Upper lobe of left lung (tissue), 6 donors: ENCODE measurements around the gene GREB1L. TPM values are rescaled to one million over a fixed set of nuclear protein-coding genes. Genes with fewer than 3 reads are reported as not detected.

Source experiments
- ATAC-seq, 2 donors: fragments of 200-7000 bp; cut with Tn5 transposase; one replicate each; pipeline ENCODE4 v1.9.1; 2022; ENCODE audit warnings: mild to moderate bottlenecking in 2 of 2, moderate library complexity in 2 of 2; ENCODE audit not compliant: low FRiP score in 2 of 2
- DNase-seq, 2 donors: peaks; one replicate each; pipeline ENCODE4 v3.0.0-alpha.2; 2019 to 2020
- H3K27ac ChIP-seq, 4 donors: fragments of 200-600 bp; sonication (generic); one replicate each; pipeline ENCODE4 v1.5.1; 2016 to 2019
- H3K27me3 ChIP-seq, 4 donors: fragments of 200-600 bp; sonication (generic); one replicate each; pipeline ENCODE4 v1.5.1; 2017 to 2019
- H3K36me3 ChIP-seq, 4 donors: fragments of 200-600 bp; sonication (generic); one replicate each; pipeline ENCODE4 v1.5.1; 2016 to 2019
- H3K4me1 ChIP-seq, 4 donors: fragments of 200-600 bp; sonication (generic); one replicate each; pipeline ENCODE4 v1.5.1; 2018 to 2019
- H3K4me3 ChIP-seq, 4 donors: fragments of 200-600 bp; sonication (generic); one replicate each; pipeline ENCODE4 v1.5.1; 2017 to 2019; ENCODE audit warnings: mild to moderate bottlenecking in 2 of 4, moderate library complexity in 1 of 4
- H3K9me3 ChIP-seq, 4 donors: fragments of 200-600 bp; sonication (generic); one replicate each; pipeline ENCODE4 v1.5.1; 2018 to 2019
- CTCF ChIP-seq, 6 experiments: fragments of 450-650 bp in 4 of 6; fragments of 200-600 bp in 2 of 6; sonication (generic) in 2 of 6; IDR thresholded peaks; one replicate each; pipeline ENCODE4 v1.5.1; 2016 to 2019; ENCODE audit warnings: antibody characterized with exemption in 6 of 6
- EP300 ChIP-seq, 4 donors: sonication (generic); formaldehyde crosslinking; IDR thresholded peaks; one replicate each; pipeline ENCODE4 v1.5.1; 2017; ENCODE audit warnings: antibody characterized with exemption in 4 of 4, control low read depth in 2 of 4
- POLR2A ChIP-seq, 4 donors: fragments of 450-650 bp; IDR thresholded peaks; one replicate each; pipeline ENCODE4 v1.5.1; 2016 to 2017; ENCODE audit warnings: antibody characterized with exemption in 4 of 4, mild to moderate bottlenecking in 2 of 4
- POLR2AphosphoS5 ChIP-seq, 2 donors: sonication (generic); formaldehyde crosslinking; IDR thresholded peaks; one replicate each; pipeline ENCODE4 v1.5.1; 2017; ENCODE audit warnings: antibody characterized with exemption in 2 of 2
- WGBS, 2 donors: methylation state at CpG; one replicate each; pipeline ENCODE4 v1.1.5; 2017 to 2018; 5-methylcytosine and 5-hydroxymethylcytosine counted together
- total RNA-seq, 6 donors: library from RNA; depleted of rRNA in 4 of 6; stranded (reverse); fragments of >200 nt in 4 of 6; gene quantifications; one replicate each; pipeline versions ENCODE4 v1.1.0 to v1.2.1, GENCODE V29; 2016 to 2021
- donor health status: DM: no; HTN: no; CAD: no; lungs with moderate emphysema.
- donor health status: DM: no; HTN: yes; CAD: no; lungs with severe emphysema.

The GREB1L gene
- 1 to 10 TPM in 1 of 6 donors, under 1 TPM in 5; under 0.01 to 2.0 (median 0.44) TPM for total RNA-seq

DNA sequence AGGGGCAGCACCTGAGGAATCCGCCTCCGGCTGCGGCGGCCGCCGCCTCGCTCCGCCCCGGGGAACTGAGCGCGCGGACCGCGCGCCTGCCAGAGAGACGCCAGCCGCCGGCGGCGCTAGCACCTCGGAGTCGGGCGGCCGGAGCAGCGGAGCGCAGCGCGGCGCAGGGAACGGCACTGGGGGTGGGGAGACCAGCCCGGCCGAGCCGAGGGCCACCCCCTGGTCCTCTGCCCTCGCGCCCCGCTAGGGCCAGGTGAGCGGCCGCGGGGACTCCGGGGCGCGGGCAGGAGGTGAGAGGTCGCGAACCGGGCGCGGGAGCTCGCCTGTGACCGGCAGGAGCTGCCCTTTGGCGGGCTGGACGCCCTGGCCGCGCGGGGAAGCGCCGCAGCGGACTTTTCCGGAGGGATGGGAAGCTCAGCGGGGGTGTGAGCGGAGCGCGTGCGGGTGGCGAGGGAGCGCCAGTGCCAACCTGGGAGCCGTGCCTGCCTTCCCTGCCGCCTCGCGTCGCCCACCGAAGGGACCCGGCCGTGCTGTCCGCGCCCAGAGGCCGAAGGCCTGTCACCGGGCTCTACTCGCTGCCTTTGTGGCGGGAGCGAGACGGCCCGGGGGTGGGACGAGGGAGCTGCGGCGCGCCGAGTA is at the start of gene GREB1L:
TSS of gene GREB1L (plus strand) at position 92 of the 639 bp plus-strand sequence. CDS start 141,287 bp downstream, outside the sequence.
- Histone ChIP-seq H3K36me3 (no peaks in the 10 kb centered on the region), H3K27ac (peak within 1 kb of the TSS in 1 of 4 donors; percentile 49), H3K9me3 (no peaks in the 10 kb centered on the region), H3K4me1 (peaks cover 19 to 22% (median 20%) of the 10 kb centered on the region in 4 donors), H3K4me3 (peak within 1 kb of the TSS; percentile 28 to 59 (median 54)), H3K27me3 (peaks cover 0 to 25% (median 11%) of the 10 kb centered on the region in 4 donors)
- WGBS, 2 donors = 1% methylated on average over 42 of the region's 87 CpGs; no CpG with 5 or more reads in 1 of the 2 donors
- TF ChIP-seq CTCF (IDR thresholded peaks at IDR 0.05) = peak in 2 of 6 experiments; percentile 17 to 45
- no peak for TF ChIP-seq POLR2AphosphoS5 (IDR thresholded peaks at IDR 0.05)
- no peak for TF ChIP-seq EP300 (IDR thresholded peaks at IDR 0.05)
- peak in 1 of 2 donors; percentile 94 for ATAC-seq
- DNase-seq = peak in 1 of 2 donors; percentile 89

DNA sequence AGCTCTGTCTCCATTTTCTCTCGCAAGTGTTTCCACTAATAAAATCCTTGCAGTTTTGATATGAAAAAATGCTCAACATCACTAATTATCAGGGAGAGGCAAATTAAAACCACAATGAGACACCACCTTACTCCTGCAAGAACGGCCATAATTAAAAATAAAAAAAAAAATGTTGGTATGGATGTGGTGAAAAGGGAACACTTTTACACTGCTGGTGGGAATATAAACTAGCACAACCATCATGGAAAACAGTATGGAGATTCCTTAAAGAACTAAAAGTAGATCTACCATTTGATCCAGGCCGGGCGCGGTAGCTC is 49.8 kb upstream of the GREB1L start:
- DNase-seq (no peak), ATAC-seq (no peak)
- no peak overlapping the region for H3K27ac ChIP-seq
- 88 to 89% methylated on average over 5 of the region's 5 CpGs for WGBS, 2 donors
- H3K9me3 ChIP-seq = no peaks in the 10 kb centered on the region
- H3K4me3 ChIP-seq = no peak overlapping the region
- TF ChIP-seq CTCF (IDR thresholded peaks at IDR 0.05) (no peak), POLR2A (IDR thresholded peaks at IDR 0.05) (no peak), POLR2AphosphoS5 (IDR thresholded peaks at IDR 0.05) (no peak), EP300 (IDR thresholded peaks at IDR 0.05) (no peak)
- H3K36me3 ChIP-seq = no peaks in the 10 kb centered on the region
- H3K27me3 ChIP-seq = no peaks in the 10 kb centered on the region
- no peaks in the 10 kb centered on the region for H3K4me1 ChIP-seq

DNA sequence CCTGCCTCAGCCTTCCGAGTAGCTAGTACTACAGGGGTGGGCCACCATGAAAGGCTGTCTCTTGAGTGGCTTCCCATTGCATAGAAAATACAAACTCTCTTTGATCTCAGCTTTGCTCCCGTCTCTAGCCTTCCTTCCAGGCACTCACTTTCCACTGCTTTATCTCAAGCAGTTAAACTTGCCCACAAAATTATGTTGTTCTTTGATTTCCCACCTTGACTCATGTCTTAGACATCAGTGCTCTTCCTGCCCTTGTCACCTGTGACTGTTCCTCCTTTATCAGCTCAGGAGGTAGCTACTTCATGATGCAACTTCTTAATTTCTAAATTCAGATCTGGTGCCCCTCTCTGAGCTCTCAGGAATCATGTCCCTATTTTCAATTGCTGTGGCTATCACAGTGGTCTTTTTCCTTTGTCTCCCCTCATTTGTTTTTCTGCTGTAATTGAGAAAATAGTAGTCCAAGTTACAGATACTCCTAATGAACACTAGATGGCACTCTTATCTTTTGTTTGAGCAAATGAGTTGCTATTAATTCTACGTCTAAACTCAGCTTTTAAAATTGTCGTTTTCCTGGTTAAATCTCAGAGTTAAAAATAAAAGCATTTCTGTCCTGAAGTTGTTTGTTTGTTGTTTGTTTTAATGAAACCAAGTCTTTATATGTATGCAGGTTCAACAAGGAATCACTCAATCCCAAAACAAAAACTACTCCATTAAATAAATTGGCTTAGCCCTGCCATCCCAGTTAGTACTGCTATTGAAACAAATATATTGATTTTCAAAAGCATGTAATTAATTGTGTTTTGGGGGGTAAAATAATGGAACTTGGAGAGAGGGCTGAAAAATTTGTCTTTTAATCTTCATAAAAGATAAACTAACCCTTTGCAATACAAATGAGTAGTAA is 46.9 kb upstream of the GREB1L start:
- Histone ChIP-seq H3K27ac (no peak overlapping the region), H3K4me1 (no peaks in the 10 kb centered on the region), H3K27me3 (no peaks in the 10 kb centered on the region), H3K36me3 (no peaks in the 10 kb centered on the region), H3K9me3 (no peaks in the 10 kb centered on the region), H3K4me3 (no peak overlapping the region)
- ATAC-seq (peak in 1 of 2 donors; percentile 72), DNase-seq (no peak)
- 14 to 17% methylated on average over 4 of the region's 4 CpGs for WGBS, 2 donors
- peak; percentile 39 to 68 (median 62) for TF ChIP-seq CTCF (IDR thresholded peaks at IDR 0.05)
- TF ChIP-seq POLR2AphosphoS5 (IDR thresholded peaks at IDR 0.05) = no peak

DNA sequence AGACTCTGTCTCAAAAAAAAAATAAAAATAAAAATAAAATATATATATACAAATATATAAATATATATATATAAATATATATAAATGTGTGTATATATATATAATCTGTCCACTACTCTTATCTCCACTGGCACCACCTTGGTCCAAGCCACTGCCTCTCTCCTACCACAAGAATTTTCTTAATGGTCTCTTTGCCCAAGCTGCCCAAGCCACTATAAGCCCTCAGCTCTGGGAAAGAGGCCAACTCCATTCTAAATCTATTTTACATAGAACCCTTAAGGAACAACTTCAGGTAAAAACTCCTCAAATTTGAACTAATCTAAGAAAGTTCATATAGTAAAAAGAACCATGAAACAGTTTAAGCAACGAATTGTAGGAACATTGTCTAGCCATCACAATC is 45.6 kb upstream of the GREB1L start:
- TF ChIP-seq POLR2A (IDR thresholded peaks at IDR 0.05) = no peak
- ATAC-seq = no peak
- no peaks in the 10 kb centered on the region for H3K9me3 ChIP-seq
- H3K36me3 ChIP-seq = no peaks in the 10 kb centered on the region
- H3K4me3 ChIP-seq = no peak overlapping the region
- no peaks in the 10 kb centered on the region for H3K27me3 ChIP-seq
- no peak for DNase-seq
- H3K4me1 ChIP-seq = no peaks in the 10 kb centered on the region
- WGBS, 2 donors = 60 to 76% methylated on average over 1 of the region's 1 CpG
- H3K27ac ChIP-seq = no peak overlapping the region

GRCh38 chr18:21203126-21203525 is 38.9 kb upstream of the GREB1L start:
- no peak for TF ChIP-seq EP300 (IDR thresholded peaks at IDR 0.05)
- no peak for TF ChIP-seq POLR2A (IDR thresholded peaks at IDR 0.05)
- no peak for TF ChIP-seq CTCF (IDR thresholded peaks at IDR 0.05)
- TF ChIP-seq POLR2AphosphoS5 (IDR thresholded peaks at IDR 0.05) = no peak
- H3K9me3 ChIP-seq = no peaks in the 10 kb centered on the region
- ATAC-seq = no peak
- 94 to 95% methylated on average over 7 of the region's 7 CpGs for WGBS, 2 donors
- no peak for DNase-seq
- no peaks in the 10 kb centered on the region for H3K36me3 ChIP-seq
- no peaks in the 10 kb centered on the region for H3K4me1 ChIP-seq
- no peak overlapping the region for H3K4me3 ChIP-seq
- no peaks in the 10 kb centered on the region for H3K27me3 ChIP-seq
- H3K27ac ChIP-seq = no peak overlapping the region
